CD14-positive monocyte (primary cell): ENCODE data around the gene CFAP90. TPM values are rescaled to one million over a fixed set of nuclear protein-coding genes. Genes with fewer than 3 reads are reported as not detected.

Experiments used
- DNase-seq, 3 donors: peaks; one replicate each; pipeline ENCODE4 v3.0.0-alpha.2; 2011 to 2022
- H2AFZ ChIP-seq: 2 replicates; pipeline ENCODE4 v1.6.0; 2012; ENCODE audit warnings: mild to moderate bottlenecking, low read depth, low read length, inconsistent platforms; ENCODE audit not compliant: insufficient read depth, poor library complexity, severe bottlenecking
- H3K27ac ChIP-seq, 2 donors: 1 replicate in 1 of 2; 2 replicates in 1 of 2; pipeline ENCODE4 v1.5.1; 2012 to 2013; ENCODE audit warnings: low read length in 2 of 2, control low read depth in 1 of 2, inconsistent platforms in 1 of 2, low read depth in 1 of 2, mild to moderate bottlenecking in 1 of 2
- H3K27me3 ChIP-seq, 2 donors: one replicate each; pipeline versions ENCODE4 v1.6.0 to v1.6.1; 2011 to 2013; ENCODE audit warnings: low read length in 2 of 2; ENCODE audit not compliant: control insufficient read depth in 2 of 2, insufficient read depth in 2 of 2
- H3K36me3 ChIP-seq, 2 donors: replicated peaks in 1 of 2; 1 replicate in 1 of 2; 2 replicates in 1 of 2; pipeline versions ENCODE4 v1.5.1 to v1.6.1; 2012 to 2013; ENCODE audit warnings: low read length in 2 of 2, control low read depth in 1 of 2, inconsistent platforms in 1 of 2, mild to moderate bottlenecking in 1 of 2; ENCODE audit not compliant: insufficient read depth in 2 of 2, control insufficient read depth in 1 of 2
- H3K4me1 ChIP-seq, 2 donors: 1 replicate in 1 of 2; 2 replicates in 1 of 2; pipeline versions ENCODE4 v1.5.1 to v1.6.1; 2012 to 2013; ENCODE audit warnings: low read length in 2 of 2, control low read depth in 1 of 2, inconsistent platforms in 1 of 2, mild to moderate bottlenecking in 1 of 2, moderate library complexity in 1 of 2; ENCODE audit not compliant: insufficient read depth in 2 of 2, control insufficient read depth in 1 of 2
- H3K4me2 ChIP-seq: replicated peaks from 2 replicates; pipeline ENCODE3; 2012; ENCODE audit warnings: low read length, moderate library complexity, mild to moderate bottlenecking; ENCODE audit not compliant: poor library complexity, severe bottlenecking; ENCODE audit errors: extremely low read depth
- H3K4me3 ChIP-seq, 3 experiments: fragments of 200-600 bp in 1 of 3; sonication (generic) in 1 of 3; replicated peaks in 1 of 3; 1 replicate in 2 of 3; 2 replicates in 1 of 3; pipeline ENCODE4 v1.5.1; 2011 to 2013; ENCODE audit warnings: low read length in 3 of 3, mild to moderate bottlenecking in 3 of 3, control low read depth in 2 of 3, low read depth in 2 of 3, inconsistent platforms in 1 of 3, moderate library complexity in 1 of 3
- H3K79me2 ChIP-seq: 2 replicates; pipeline ENCODE4 v1.6.0; 2012; ENCODE audit warnings: mild to moderate bottlenecking, control low read depth, inconsistent platforms, low read length, moderate library complexity; ENCODE audit not compliant: insufficient read depth
- H3K9ac ChIP-seq: 2 replicates; pipeline ENCODE4 v1.6.0; 2017; ENCODE audit warnings: low read length, mild to moderate bottlenecking; ENCODE audit not compliant: insufficient read depth, poor library complexity, severe bottlenecking
- H3K9me3 ChIP-seq, 2 donors: replicated peaks in 1 of 2; 1 replicate in 1 of 2; 2 replicates in 1 of 2; pipeline versions ENCODE4 v1.5.1 to v1.6.1; 2012 to 2013; ENCODE audit warnings: low read length in 2 of 2, control low read depth in 1 of 2; ENCODE audit not compliant: control insufficient read depth in 1 of 2, insufficient read depth in 1 of 2
- H4K20me1 ChIP-seq: 2 replicates; pipeline ENCODE4 v1.6.0; 2012; ENCODE audit warnings: mild to moderate bottlenecking, low read length, control low read depth, moderate library complexity; ENCODE audit not compliant: insufficient read depth
- H3K27ac Mint-ChIP-seq, 7 donors: one replicate each; pipeline ENCODE4 v1.8.0; 2020; ENCODE audit warnings: mild to moderate bottlenecking in 7 of 7, mixed read lengths in 7 of 7, moderate library complexity in 6 of 7, inconsistent platforms in 2 of 7
- H3K27me3 Mint-ChIP-seq, 3 donors: one replicate each; pipeline ENCODE4 v1.8.0; 2021 to 2022; ENCODE audit warnings: low read depth in 3 of 3, mild to moderate bottlenecking in 3 of 3, mixed read lengths in 3 of 3, moderate library complexity in 3 of 3, inconsistent platforms in 1 of 3
- H3K36me3 Mint-ChIP-seq, 2 donors: one replicate each; pipeline ENCODE4 v1.8.0; 2020; ENCODE audit warnings: mixed read lengths in 2 of 2, inconsistent platforms in 1 of 2, mild to moderate bottlenecking in 1 of 2
- H3K4me1 Mint-ChIP-seq: one replicate; pipeline ENCODE4 v1.8.0; 2020; ENCODE audit warnings: mild to moderate bottlenecking, mixed read lengths
- H3K4me3 Mint-ChIP-seq, 2 donors: one replicate each; pipeline ENCODE4 v1.8.0; 2020; ENCODE audit warnings: mild to moderate bottlenecking in 2 of 2, mixed read lengths in 2 of 2, moderate library complexity in 1 of 2
- H3K9me3 Mint-ChIP-seq, 7 donors: one replicate each; pipeline ENCODE4 v1.8.0; 2020 to 2022; ENCODE audit warnings: mixed read lengths in 7 of 7, mild to moderate bottlenecking in 6 of 7, moderate library complexity in 6 of 7, inconsistent platforms in 2 of 7
- WGBS: methylation state at CpG from one replicate; pipeline ENCODE4 v1.1.5; 2013; ENCODE audit warnings: missing lambda C conversion rate; ENCODE audit not compliant: insufficient coverage; 5-methylcytosine and 5-hydroxymethylcytosine counted together
- intact Hi-C, 2 donors: fragments of 100-400 bp; cut with micrococcal nuclease; formaldehyde crosslinking; loops; one replicate each; pipeline versions ENCODE4 v1.15.0 to v1.15.1; 2023
- polyA plus RNA-seq, 3 donors: library from polyadenylated mRNA; depleted of rRNA in 1 of 3; unstranded in 2 of 3; stranded (reverse) in 1 of 3; fragments of 300-500 nt in 2 of 3; fragments of >200 nt in 1 of 3; fragmentation: Illumina TruSeq in 2 of 3; gene quantifications; 1 replicate in 2 of 3; 2 replicates in 1 of 3; pipeline ENCODE4 v1.2.3, GENCODE V29; 2012 to 2021
- TF ChIP-seq, protein P1 (sequence below): fragments of 200-600 bp; IDR thresholded peaks from one replicate; pipeline ENCODE4 v1.8.0; 2022; ENCODE audit warnings: antibody characterized with exemption, mild to moderate bottlenecking

The CFAP90 gene
- polyA plus RNA-seq, 3 donors: not detected

DNA sequence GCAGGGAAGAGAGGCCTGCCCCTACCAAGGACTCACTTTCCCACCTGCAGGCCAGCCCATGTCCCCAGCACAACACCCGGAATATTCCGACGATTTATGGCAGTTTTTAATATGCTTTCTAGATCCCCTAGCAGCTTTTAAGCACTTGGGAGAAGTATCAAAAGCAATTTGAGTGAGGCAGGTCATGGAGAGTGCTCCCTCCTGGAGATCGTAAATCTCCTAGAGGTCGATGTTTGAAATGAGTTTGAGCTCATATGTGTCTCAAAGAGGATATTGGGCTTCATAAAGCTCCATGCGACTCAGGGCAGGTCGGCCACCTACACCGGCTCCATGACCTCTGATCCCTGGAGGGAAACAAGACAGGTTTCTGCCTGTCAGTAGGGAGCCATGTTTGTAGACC, 27.3 kb downstream of the CFAP90 start:
- H2AFZ ChIP-seq: no peak overlapping the region
- no peak overlapping the region for H3K4me2 ChIP-seq
- no peak for DNase-seq
- Mint-ChIP-seq H3K4me1 (peaks cover 4% of the 10 kb centered on the region), H3K36me3 (no peaks in the 10 kb centered on the region), H3K4me3 (no peak overlapping the region), H3K9me3 (no peaks in the 10 kb centered on the region), H3K27ac (no peak overlapping the region), H3K27me3 (peaks cover 0 to 6% (median 4%) of the 10 kb centered on the region in 3 donors)
- no peak overlapping the region for H3K4me3 ChIP-seq
- H3K9me3 ChIP-seq: no peaks in the 10 kb centered on the region
- no peak overlapping the region for H3K9ac ChIP-seq
- 77% methylated on average over 2 of the region's 8 CpGs for WGBS
- no peaks in the 10 kb centered on the region for H3K36me3 ChIP-seq
- intact Hi-C loops: no loop called here
- H3K4me1 ChIP-seq: no peaks in the 10 kb centered on the region
- TF ChIP-seq, protein P1, sequence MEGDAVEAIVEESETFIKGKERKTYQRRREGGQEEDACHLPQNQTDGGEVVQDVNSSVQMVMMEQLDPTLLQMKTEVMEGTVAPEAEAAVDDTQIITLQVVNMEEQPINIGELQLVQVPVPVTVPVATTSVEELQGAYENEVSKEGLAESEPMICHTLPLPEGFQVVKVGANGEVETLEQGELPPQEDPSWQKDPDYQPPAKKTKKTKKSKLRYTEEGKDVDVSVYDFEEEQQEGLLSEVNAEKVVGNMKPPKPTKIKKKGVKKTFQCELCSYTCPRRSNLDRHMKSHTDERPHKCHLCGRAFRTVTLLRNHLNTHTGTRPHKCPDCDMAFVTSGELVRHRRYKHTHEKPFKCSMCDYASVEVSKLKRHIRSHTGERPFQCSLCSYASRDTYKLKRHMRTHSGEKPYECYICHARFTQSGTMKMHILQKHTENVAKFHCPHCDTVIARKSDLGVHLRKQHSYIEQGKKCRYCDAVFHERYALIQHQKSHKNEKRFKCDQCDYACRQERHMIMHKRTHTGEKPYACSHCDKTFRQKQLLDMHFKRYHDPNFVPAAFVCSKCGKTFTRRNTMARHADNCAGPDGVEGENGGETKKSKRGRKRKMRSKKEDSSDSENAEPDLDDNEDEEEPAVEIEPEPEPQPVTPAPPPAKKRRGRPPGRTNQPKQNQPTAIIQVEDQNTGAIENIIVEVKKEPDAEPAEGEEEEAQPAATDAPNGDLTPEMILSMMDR: no peak
- no peak overlapping the region for H3K27ac ChIP-seq
- H3K27me3 ChIP-seq: no peaks in the 10 kb centered on the region
- no peaks in the 10 kb centered on the region for H4K20me1 ChIP-seq
- H3K79me2 ChIP-seq: no peaks in the 10 kb centered on the region

DNA sequence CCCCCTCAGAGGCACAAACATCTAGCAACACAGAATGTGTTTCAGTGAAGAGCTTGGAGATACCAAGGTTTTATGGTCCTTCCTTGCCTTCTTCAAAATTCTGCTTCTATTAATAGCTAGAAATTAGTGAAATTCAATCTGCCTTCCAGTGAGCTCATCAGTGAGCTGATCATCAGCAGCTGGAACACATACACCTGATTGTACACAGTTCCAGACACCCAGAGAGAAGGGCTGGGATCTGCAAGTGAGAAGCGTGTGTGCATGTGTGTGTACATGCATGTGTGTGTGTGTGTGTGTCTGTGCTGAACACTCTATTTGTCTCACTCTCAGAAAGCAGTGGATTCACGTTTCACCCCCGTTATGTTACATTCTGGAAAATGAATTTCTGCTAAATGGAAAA, 28.5 kb downstream of the CFAP90 start:
- H3K9me3 Mint-ChIP-seq: no peaks in the 10 kb centered on the region
- no peaks in the 10 kb centered on the region for H3K36me3 ChIP-seq
- H3K27ac ChIP-seq: no peak overlapping the region
- H3K4me1 ChIP-seq: no peaks in the 10 kb centered on the region
- peaks cover 0 to 6% (median 4%) of the 10 kb centered on the region in 3 donors for H3K27me3 Mint-ChIP-seq
- peaks cover 4% of the 10 kb centered on the region for H3K4me1 Mint-ChIP-seq
- H3K27me3 ChIP-seq: no peaks in the 10 kb centered on the region
- no peaks in the 10 kb centered on the region for H4K20me1 ChIP-seq
- no peak for DNase-seq
- no peak overlapping the region for H3K9ac ChIP-seq
- no peaks in the 10 kb centered on the region for H3K9me3 ChIP-seq
- WGBS: no CpG with 5 or more reads among the region's 3 CpGs
- H3K4me3 Mint-ChIP-seq: no peak overlapping the region
- H3K79me2 ChIP-seq: no peaks in the 10 kb centered on the region
- H2AFZ ChIP-seq: no peak overlapping the region
- H3K4me2 ChIP-seq: no peak overlapping the region
- no peak overlapping the region for H3K27ac Mint-ChIP-seq
- intact Hi-C loops: no loop called here
- no peaks in the 10 kb centered on the region for H3K36me3 Mint-ChIP-seq
- TF ChIP-seq, protein P1: no peak
- H3K4me3 ChIP-seq: no peak overlapping the region
